Panc1 (cell line): Measurements from ENCODE around the gene MRPL14. TPM values are rescaled to one million over a fixed set of nuclear protein-coding genes. Genes with fewer than 3 reads are reported as not detected.

Experiments used
- ATAC-seq: fragments of 200-7000 bp; cut with Tn5 transposase; 2 replicates; pipeline ENCODE4 v1.9.1; 2020; ENCODE audit warnings: mild to moderate bottlenecking, moderate library complexity
- BruUV-seq: library from RNA; stranded (reverse); fragments of 400-500 nt; replicated peaks from 2 replicates; lab custom pipeline; 2021; lab: Mats Ljungman, UMichigan
- CTCF ChIA-PET: fragments of 300-600 bp; sonication (Branson Sonifier 250); formaldehyde crosslinking; loops from one replicate; lab custom pipeline; 2022; ENCODE audit warnings: antibody characterized with exemption; lab: Charles Lee
- POLR2A ChIA-PET: fragments of 300-600 bp; sonication (Branson Sonifier 250); formaldehyde crosslinking; loops from one replicate; lab custom pipeline; 2022; ENCODE audit warnings: antibody characterized with exemption; lab: Charles Lee
- DNase-seq: peaks from one replicate; pipeline ENCODE4 v3.0.0-alpha.2; 2010; ENCODE audit warnings: low read depth, low spot score
- H3K27ac ChIP-seq: 2 replicates; pipeline ENCODE4 v1.5.1; 2011; ENCODE audit warnings: mild to moderate bottlenecking, low read length, inconsistent platforms
- H3K27me3 ChIP-seq: fragments of 200-500 bp; sonication (Bioruptor generic); 2 replicates; pipeline ENCODE4 v1.6.0; 2014; ENCODE audit warnings: low read length, inconsistent platforms; ENCODE audit not compliant: control insufficient read depth, insufficient read depth
- H3K36me3 ChIP-seq: fragments of 200-500 bp; sonication (Bioruptor generic); 2 replicates; pipeline ENCODE4 v1.5.1; 2014; ENCODE audit warnings: inconsistent platforms, mild to moderate bottlenecking, low read length, moderate library complexity; ENCODE audit not compliant: control insufficient read depth, insufficient read depth
- H3K4me1 ChIP-seq: 2 replicates; pipeline ENCODE4 v1.5.1; 2011; ENCODE audit warnings: inconsistent platforms, mild to moderate bottlenecking, low read length, moderate library complexity; ENCODE audit not compliant: control insufficient read depth, insufficient read depth
- H3K4me3 ChIP-seq, 2 experiments: 2 replicates each; pipeline ENCODE4 v1.5.1; 2011 to 2012; ENCODE audit warnings: low read depth in 2 of 2, low read length in 2 of 2, mild to moderate bottlenecking in 2 of 2, inconsistent platforms in 1 of 2, moderate library complexity in 1 of 2
- H3K9me3 ChIP-seq: fragments of 200-500 bp; sonication (Bioruptor generic); 2 replicates; pipeline ENCODE4 v1.5.1; 2014; ENCODE audit warnings: low read depth, mild to moderate bottlenecking, inconsistent platforms, low read length, moderate library complexity; ENCODE audit not compliant: control insufficient read depth, insufficient read depth
- CTCF ChIP-seq: fragments of 450-650 bp; IDR thresholded peaks from 2 replicates; pipeline ENCODE4 v1.5.1; 2017; ENCODE audit warnings: mild to moderate bottlenecking
- POLR2AphosphoS5 ChIP-seq: IDR thresholded peaks from 2 replicates; pipeline ENCODE4 v1.6.1; 2012; ENCODE audit warnings: mild to moderate bottlenecking, low read depth, low read length, moderate library complexity
- REST ChIP-seq, 2 experiments: IDR thresholded peaks; 2 replicates each; pipeline ENCODE4 v1.6.1; 2011 to 2012; ENCODE audit warnings: low read depth in 2 of 2, control low read depth in 1 of 2, low read length in 1 of 2, mild to moderate bottlenecking in 1 of 2, moderate library complexity in 1 of 2; ENCODE audit not compliant: insufficient read depth in 1 of 2
- SIN3A ChIP-seq: IDR thresholded peaks from 2 replicates; pipeline ENCODE4 v1.6.1; 2012; ENCODE audit warnings: low read depth, mild to moderate bottlenecking, low read length, moderate library complexity, borderline replicate concordance; ENCODE audit not compliant: insufficient read depth
- TCF7L2 ChIP-seq: IDR thresholded peaks from 2 replicates; pipeline ENCODE4 v1.6.1; 2011; ENCODE audit warnings: mild to moderate bottlenecking, low read depth, low read length, inconsistent platforms
- in situ Hi-C: cut with HindIII; loops from 2 replicates; pipeline ENCODE4 v1.10.0; 2016; ENCODE audit warnings: low sequenced_read_pairs, low pct_unique_long_range_greater_than_20kb
- intact Hi-C: fragments of 100-400 bp; cut with micrococcal nuclease; formaldehyde crosslinking; loops from one replicate; pipeline ENCODE4 v1.10.0; 2022; ENCODE audit not compliant: unreplicated experiment
- total RNA-seq: library from RNA; stranded (reverse); gene quantifications from one replicate; pipeline ENCODE4 v1.2.1, GENCODE V29; 2021; ENCODE audit not compliant: unreplicated experiment

The MRPL14 gene
- total RNA-seq, 1 experiment from 2014 or later, result 82.0 TPM

- no peak overlapping the region for H3K4me3 ChIP-seq
- ATAC-seq (no peak), DNase-seq (no peak)
- H3K4me1 ChIP-seq, result peaks cover 7% of the 10 kb centered on the region
- H3K9me3 ChIP-seq, result no peaks in the 10 kb centered on the region
- H3K27ac ChIP-seq, result no peak overlapping the region
- ChIA-PET CTCF (interaction anchor here (0.6 to 1.9 kb wide), 9 partner anchors 17 to 475 kb away, joined by 3 to 10 read pairs (median 3); partner anchors contain the start of gene GTPBP2), POLR2A (no interaction called here)
- no peaks in the 10 kb centered on the region for H3K36me3 ChIP-seq
- no peak for TF ChIP-seq SIN3A
- no peak for TF ChIP-seq TCF7L2
- no peak for TF ChIP-seq REST (IDR thresholded peaks at IDR 0.05; ENCODE audit: insufficient read depth in 1 of 2, low read depth in 2 of 2, low read length in 1 of 2)
- TF ChIP-seq POLR2AphosphoS5, result no peak
- no peak for TF ChIP-seq CTCF
- BruUV-seq, result no TSS peak
- no peaks in the 10 kb centered on the region for H3K27me3 ChIP-seq
- in situ Hi-C loops (no loop called here), intact Hi-C loops (loop anchor here (1.0 to 10.0 kb wide), 5 partner anchors 125 to 472 kb away; no protein-coding TSS in a partner anchor)
Observed at GRCh38 chr6:44079672-44080071, 47.6 kb downstream of the MRPL14 start.

- CTCF ChIA-PET, result interaction anchor here (0.5 to 1.9 kb wide), 11 partner anchors 43 to 413 kb away, joined by 3 to 13 read pairs (median 4); partner anchors contain the start of gene VEGFA
- no peak overlapping the region for H3K4me3 ChIP-seq
- peaks cover 12% of the 10 kb centered on the region for H3K4me1 ChIP-seq
- peak overlapping the region; percentile 12; the same call in 1 of the 2 replicates for H3K27ac ChIP-seq
- intact Hi-C loops (loop anchor here (1.0 to 10.0 kb wide), 5 partner anchors 124 to 472 kb away; no protein-coding TSS in a partner anchor), in situ Hi-C loops (no loop called here)
- ATAC-seq (peak; percentile 63), DNase-seq (no peak)
- TF ChIP-seq SIN3A (no peak), CTCF (peak; percentile 92)
- BruUV-seq, result no TSS peak
- H3K27me3 ChIP-seq, result no peaks in the 10 kb centered on the region
- H3K9me3 ChIP-seq, result no peaks in the 10 kb centered on the region
- POLR2A ChIA-PET, result no interaction called here
- H3K36me3 ChIP-seq, result no peaks in the 10 kb centered on the region
Observed at GRCh38 chr6:44078827-44079671, 48.2 kb downstream of the MRPL14 start.
